Osteoblast (primary cell): ENCODE measurements around the gene CST5. TPM values are rescaled to one million over a fixed set of nuclear protein-coding genes. Genes with fewer than 3 reads are reported as not detected.

Experiments used
- DNase-seq: peaks from one replicate; pipeline ENCODE4 v3.0.0; 2011; ENCODE audit warnings: low spot score, mixed read lengths; ENCODE audit not compliant: insufficient read length; ENCODE audit errors: missing footprints
- H2AFZ ChIP-seq: 2 replicates; pipeline ENCODE4 v1.6.0; 2011; ENCODE audit warnings: mild to moderate bottlenecking, low read length
- H3K27ac ChIP-seq: 2 replicates; pipeline ENCODE4 v1.5.1; 2011; ENCODE audit warnings: mild to moderate bottlenecking, low read depth, low read length, moderate library complexity
- H3K27me3 ChIP-seq: 2 replicates; pipeline ENCODE4 v1.6.0; 2012; ENCODE audit warnings: mild to moderate bottlenecking, control low read depth, inconsistent platforms, low read length, moderate library complexity; ENCODE audit not compliant: insufficient read depth
- H3K36me3 ChIP-seq: 2 replicates; pipeline ENCODE4 v1.5.1; 2011; ENCODE audit warnings: mild to moderate bottlenecking, low read length, control low read depth, moderate library complexity; ENCODE audit not compliant: insufficient read depth
- H3K4me1 ChIP-seq: 2 replicates; pipeline ENCODE4 v1.5.1; 2011; ENCODE audit warnings: mild to moderate bottlenecking, low read length, control low read depth, moderate library complexity; ENCODE audit not compliant: insufficient read depth
- H3K4me2 ChIP-seq: 2 replicates; pipeline ENCODE4 v1.6.0; 2011; ENCODE audit warnings: mild to moderate bottlenecking, low read length; ENCODE audit not compliant: insufficient read depth
- H3K4me3 ChIP-seq: fragments of 200-600 bp; sonication (generic); 3 replicates; pipeline ENCODE4 v1.5.1; 2012; ENCODE audit warnings: mild to moderate bottlenecking, low read length, inconsistent platforms; ENCODE audit not compliant: insufficient read depth
- H3K79me2 ChIP-seq: 2 replicates; pipeline ENCODE4 v1.6.0; 2012; ENCODE audit warnings: mild to moderate bottlenecking, low read length, control low read depth, inconsistent platforms; ENCODE audit not compliant: insufficient read depth
- H3K9me3 ChIP-seq: 2 replicates; pipeline ENCODE4 v1.5.1; 2011; ENCODE audit warnings: low read depth, low read length, control low read depth
- H4K20me1 ChIP-seq: 2 replicates; pipeline ENCODE4 v1.6.0; 2012; ENCODE audit warnings: mild to moderate bottlenecking, low read length, control low read depth; ENCODE audit not compliant: insufficient read depth
- CTCF ChIP-seq: IDR thresholded peaks from 2 replicates; pipeline ENCODE4 v1.5.1; 2011; ENCODE audit warnings: mild to moderate bottlenecking, low read depth, low read length, moderate library complexity; ENCODE audit errors: extremely low read depth
- total RNA-seq: library from RNA; depleted of rRNA; stranded (reverse); fragments of >200 nt; gene quantifications from 2 replicates; pipeline ENCODE4 v1.2.3, GENCODE V29; 2012

The CST5 gene
- total RNA-seq, 1 donor = not detected

- Histone ChIP-seq H2AFZ (no peak overlapping the region), H3K27ac (no peak overlapping the region), H3K4me3 (no peak overlapping the region), H3K27me3 (peaks cover 3% of the 10 kb centered on the region), H3K4me2 (no peak overlapping the region), H4K20me1 (no peaks in the 10 kb centered on the region), H3K79me2 (no peaks in the 10 kb centered on the region), H3K36me3 (no peaks in the 10 kb centered on the region), H3K4me1 (no peaks in the 10 kb centered on the region), H3K9me3 (no peaks in the 10 kb centered on the region)
- no peak for DNase-seq
- TF ChIP-seq CTCF = no peak
These were observed 2.0 kb downstream of the CST5 start for GRCh38 chr20:23877524-23877923.

GRCh38 chr20:23875606-23876237 is 3.8 kb downstream of the CST5 start:
- Histone ChIP-seq H3K4me1 (no peaks in the 10 kb centered on the region), H3K9me3 (no peaks in the 10 kb centered on the region), H3K27ac (no peak overlapping the region), H3K27me3 (peaks cover 3% of the 10 kb centered on the region), H3K4me3 (no peak overlapping the region), H2AFZ (no peak overlapping the region), H3K4me2 (no peak overlapping the region), H3K36me3 (no peaks in the 10 kb centered on the region), H3K79me2 (no peaks in the 10 kb centered on the region), H4K20me1 (no peaks in the 10 kb centered on the region)
- no peak for DNase-seq
- TF ChIP-seq CTCF = no peak

DNA sequence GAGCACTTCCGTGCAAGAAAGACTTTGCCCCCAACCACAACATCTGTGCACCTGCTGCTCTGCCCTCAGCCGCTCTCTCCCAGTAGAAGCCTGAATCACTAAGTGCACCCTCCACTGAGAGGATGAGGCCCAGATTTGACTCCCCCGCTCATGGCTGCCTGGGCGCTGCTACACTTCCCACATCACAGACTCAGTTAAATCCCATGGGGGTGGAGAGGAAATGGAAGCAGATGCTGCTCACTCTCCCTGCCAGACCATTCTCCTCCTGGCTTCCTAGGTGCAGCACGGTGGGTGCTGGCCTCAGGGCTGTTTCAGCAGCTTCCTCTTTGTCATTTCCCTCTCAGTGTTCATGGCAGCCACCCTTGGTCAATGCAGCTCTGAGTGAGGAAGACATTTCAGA is 4.8 kb downstream of the CST5 start:
- Histone ChIP-seq H3K27ac (no peak overlapping the region), H4K20me1 (no peaks in the 10 kb centered on the region), H3K79me2 (no peaks in the 10 kb centered on the region), H2AFZ (no peak overlapping the region), H3K4me2 (no peak overlapping the region), H3K4me1 (no peaks in the 10 kb centered on the region), H3K27me3 (no peaks in the 10 kb centered on the region), H3K4me3 (no peak overlapping the region), H3K36me3 (no peaks in the 10 kb centered on the region), H3K9me3 (no peaks in the 10 kb centered on the region)
- TF ChIP-seq CTCF = no peak
- no peak for DNase-seq

- H3K36me3 ChIP-seq = no peaks in the 10 kb centered on the region
- H4K20me1 ChIP-seq = no peaks in the 10 kb centered on the region
- H2AFZ ChIP-seq = no peak overlapping the region
- H3K4me3 ChIP-seq = no peak overlapping the region
- H3K27ac ChIP-seq = no peak overlapping the region
- H3K79me2 ChIP-seq = no peaks in the 10 kb centered on the region
- H3K9me3 ChIP-seq = no peaks in the 10 kb centered on the region
- no peak overlapping the region for H3K4me2 ChIP-seq
- no peak for DNase-seq
- no peaks in the 10 kb centered on the region for H3K4me1 ChIP-seq
- no peaks in the 10 kb centered on the region for H3K27me3 ChIP-seq
- TF ChIP-seq CTCF = no peak
These were observed 6.1 kb downstream of the CST5 start for GRCh38 chr20:23873370-23874015.
